COR-L47 (cell line): ENCODE measurements around the gene CIRBP.
"Not testable (repeated sequence)": the region's sequence is repeated elsewhere in the genome, so short reads cannot be mapped to it uniquely, and the experiment has no call there.

Source experiments
- DNase-seq: peaks from one replicate; lab custom pipeline; 2025; lab: John Stamatoyannopoulos, UW

CIRBP gene

GRCh38 chr19:1311543-1312091, 42.5 kb downstream of the CIRBP start:
- DNase-seq = no peak

DNA sequence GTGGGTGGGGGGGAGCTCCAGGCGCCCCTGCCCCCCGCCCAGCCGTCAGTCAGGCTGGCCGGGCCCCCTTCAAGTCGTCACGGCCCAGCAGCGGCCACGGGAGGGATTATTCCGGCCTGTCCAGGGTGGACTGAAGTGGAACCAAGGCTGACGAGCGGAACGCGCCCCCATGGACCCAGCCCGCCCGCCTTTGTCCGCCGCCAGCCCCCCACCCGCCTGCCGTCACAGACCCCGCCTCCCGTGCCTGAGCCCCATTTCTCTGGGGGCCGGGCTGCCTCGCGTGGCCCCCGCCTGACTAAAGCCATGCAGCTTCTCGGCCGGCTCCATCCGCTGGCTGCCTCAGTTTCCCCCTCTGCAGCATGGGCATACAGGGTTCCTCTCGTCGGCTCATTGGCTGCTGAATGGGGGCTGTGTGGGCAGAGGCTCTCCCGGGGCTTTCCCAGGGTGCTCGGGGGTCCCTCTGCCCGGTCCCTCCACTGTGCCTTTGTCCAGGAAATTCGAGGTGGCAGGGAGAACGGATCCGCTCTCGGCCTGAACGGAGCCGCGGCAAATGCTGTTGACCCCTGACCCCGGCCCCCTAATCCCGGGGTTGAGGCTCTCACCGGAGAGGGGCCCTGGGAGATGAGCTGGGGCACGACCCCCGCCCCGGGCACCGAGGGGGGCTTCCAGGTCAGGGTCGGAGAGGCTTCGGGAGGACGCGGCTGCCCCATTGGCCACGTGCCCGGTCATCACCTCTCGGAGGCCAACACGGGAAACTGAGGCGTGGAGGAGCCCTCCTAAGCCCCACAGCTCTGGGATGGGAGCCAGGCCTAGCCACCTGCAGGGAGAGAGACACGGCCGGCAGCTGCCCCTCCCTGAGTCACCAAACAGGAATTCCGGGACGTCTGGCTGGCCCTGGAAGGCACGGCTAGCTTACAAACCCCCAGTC, 43.9 kb downstream of the CIRBP start:
- no peak for DNase-seq

DNA sequence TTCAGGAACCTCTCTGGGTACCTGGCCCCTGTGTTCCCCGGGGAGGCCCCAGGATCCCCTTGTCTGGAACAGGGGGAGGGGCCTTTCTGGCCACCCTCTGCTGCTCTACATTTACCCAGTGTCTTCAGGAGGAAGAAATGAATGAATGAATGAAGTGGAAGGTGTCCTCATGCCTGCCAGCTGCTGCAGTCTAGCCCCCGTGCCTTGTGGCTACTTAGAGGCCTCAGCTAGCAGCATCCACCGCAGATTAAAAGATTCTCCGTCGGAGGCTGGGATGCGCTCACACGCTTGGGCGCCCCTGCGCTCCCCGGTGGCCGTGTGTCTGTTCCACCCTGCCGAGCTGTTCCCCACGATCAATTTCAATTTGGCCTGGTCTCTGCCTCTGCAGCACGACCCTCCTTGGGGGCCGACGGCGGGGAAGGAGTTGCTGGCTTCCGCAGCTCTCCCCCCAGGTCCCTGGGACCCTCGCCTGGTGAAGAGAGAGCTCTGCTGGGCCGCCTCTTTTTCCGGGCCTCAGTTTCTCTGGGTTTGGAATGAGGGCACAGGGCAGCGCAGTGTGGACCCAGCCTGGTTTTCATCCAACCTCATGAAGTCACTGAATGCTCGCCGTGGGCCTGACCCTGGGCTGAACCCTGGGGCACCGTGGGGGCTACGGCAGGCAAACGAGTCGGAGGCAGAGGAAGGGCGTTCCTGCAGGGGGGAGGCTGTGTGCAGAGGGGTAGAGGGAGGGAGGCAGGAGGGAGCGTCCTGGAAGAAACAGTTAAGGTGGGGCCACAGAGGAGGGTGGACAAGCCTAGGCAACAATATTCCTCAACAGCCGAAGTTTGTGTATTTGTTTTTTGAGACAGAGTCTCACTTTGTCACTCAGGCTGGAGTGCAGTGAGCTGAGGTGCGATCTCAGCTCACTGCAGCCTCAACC, 44.8 kb downstream of the CIRBP start:
- DNase-seq = no peak

DNA sequence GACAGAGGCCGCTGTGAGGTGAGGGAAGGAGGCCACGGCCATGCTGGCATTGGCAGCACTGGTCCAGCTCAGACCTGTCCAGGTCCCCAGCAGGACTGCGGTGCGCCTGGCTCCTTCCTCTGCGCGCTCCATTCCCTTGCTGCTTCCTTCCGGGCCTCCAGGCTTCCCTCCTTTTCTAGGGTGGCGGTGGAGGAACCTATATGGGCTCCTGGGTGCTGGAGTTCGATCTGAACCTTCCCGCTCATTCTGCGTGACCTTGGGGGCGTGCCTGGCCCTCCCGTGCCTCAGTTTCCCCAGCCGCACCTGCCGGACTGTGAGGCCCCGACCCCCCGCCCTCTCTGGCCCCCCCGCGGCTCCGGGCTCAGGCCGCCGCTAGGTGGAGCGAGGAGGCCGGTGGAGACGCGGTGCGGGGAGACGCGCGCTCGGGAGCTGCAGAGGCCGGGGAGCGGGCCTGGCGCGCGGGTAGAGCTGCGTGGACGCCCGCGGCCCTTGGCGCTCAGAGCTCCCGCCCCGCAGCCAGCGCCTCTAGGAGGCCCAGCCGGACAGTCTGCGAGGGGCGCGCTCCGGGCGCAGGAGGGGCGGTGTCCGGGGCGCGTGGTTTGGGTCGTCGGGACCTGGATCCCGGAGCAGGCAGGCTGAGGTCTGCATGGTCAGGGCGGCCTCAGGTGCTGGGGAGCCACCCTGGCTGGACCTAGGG, 46.5 kb downstream of the CIRBP start:
- DNase-seq = peak; percentile 42

GRCh38 chr19:1316466-1316865, 47.3 kb downstream of the CIRBP start:
- no peak for DNase-seq

DNA sequence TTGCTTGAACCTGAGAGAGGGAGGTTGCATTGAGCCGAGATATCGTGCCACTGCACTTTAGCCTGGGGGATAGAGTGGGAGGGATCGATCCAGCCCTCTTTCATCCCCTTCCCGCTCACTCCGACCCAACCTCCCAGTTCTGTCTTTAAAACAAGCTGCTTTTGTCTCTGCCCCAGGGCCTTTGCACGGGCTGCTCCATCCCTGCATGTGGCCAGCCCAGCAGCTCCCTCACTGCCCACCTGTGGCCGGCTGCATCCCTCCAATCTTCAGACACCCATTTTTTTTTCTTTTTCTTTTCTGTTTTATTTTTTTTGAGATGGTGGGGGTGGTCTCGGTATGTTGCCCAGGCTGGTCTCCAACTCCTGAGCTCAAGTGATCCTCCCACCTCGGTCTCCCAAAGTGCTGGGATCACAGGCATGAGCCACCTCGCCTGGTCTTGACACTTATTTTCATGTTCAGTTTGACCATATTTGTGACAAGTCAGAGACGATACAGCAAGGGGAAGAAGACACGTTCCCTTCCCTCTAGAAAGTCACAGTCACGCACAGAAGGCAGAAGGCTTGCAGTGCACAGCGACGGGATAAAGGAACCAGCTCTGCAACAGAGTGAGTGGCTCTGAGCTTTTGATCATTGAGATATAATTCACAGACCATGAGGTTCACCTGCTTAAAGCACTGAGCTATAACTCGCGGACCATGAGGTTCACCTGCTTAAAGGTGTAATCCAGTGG, 48.3 kb downstream of the CIRBP start:
- no peak for DNase-seq

GRCh38 chr19:1318678-1319471, 49.7 kb downstream of the CIRBP start:
- DNase-seq = no peak

DNA sequence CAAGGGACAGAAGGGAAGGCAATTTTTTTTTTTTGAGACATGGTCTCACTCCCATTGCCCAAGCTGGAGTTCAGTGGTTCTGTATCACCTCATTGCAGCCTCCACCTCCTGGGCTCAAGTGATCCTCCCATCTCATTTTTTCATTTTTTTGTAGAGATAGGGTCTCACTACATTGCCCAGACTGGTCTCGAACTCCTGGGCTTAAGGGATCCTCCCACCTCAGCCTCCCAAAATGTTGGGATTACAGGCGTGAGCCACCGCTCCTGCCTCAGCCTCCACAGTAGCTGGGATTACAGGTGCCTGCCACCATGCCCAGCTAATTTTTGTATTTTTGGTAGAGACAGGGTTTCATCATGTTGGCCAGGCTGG, 51.1 kb downstream of the CIRBP start:
- DNase-seq = not testable (repeated sequence)

DNA sequence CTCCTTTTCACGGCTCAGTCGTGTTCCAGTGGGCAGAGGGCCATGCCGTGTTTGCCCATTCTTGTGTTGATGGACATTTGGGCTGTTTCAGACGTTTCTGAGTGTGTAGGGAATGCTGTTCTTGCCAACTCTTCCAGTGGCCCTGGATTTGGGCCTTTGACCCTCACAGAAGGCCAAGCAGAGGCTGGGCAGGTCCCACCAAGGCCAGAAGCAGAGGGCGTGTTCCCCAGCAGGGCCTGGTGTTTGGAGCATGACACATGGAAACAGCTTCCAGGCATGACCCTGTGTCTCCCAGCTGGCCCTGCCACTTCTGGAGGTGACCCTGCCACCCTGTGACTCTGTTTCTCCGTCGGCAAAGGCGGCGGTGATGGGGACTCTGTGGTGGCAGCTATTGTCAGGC, 52.4 kb downstream of the CIRBP start:
- DNase-seq = no peak

DNA sequence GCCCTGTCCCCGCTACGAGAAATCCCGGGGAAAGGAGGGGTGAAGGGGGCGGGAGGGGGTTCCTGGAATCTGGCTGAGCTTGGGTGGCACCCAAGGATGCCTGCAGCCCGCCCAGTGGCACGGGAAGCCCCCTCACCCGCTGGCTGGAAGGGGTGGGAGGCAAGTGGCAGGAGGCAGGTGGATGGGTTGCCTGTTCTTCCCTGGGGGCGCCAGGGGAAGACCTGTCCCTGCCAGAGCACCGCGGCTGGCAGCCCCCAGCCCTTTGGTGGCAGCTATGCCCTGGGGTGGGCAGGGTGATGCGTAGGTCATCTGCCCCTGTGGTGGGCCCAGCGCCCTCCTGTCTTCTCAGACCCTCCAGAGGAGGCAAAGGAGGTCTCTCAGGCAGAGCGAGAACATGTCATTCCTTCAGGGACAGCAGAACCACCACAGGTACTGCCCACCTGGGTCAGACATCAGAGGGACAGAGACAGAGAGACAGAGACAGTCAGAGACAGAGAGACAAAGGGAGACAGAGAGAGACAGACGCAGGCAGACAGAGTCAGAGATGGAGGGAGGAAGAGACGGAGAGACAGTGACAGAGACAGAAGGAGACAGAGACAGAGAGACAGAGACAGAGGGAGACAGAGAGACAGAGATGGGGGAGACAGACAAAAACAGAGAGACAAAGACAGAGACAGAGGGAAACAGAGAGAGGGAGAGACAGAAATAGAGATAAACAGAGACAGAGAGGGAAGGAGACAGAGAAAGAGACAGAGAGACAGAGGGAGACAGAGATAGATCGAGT, 53.3 kb downstream of the CIRBP start:
- no peak for DNase-seq

- DNase-seq = no peak
Measured at GRCh38 chr19:1324249-1324805, 55.2 kb downstream of the CIRBP start.
